Kidney tubule cell (primary cell): ENCODE data around the gene ATF6.
"Not testable (repeated sequence)": the region's sequence is repeated elsewhere in the genome, so short reads cannot be mapped to it uniquely, and the experiment has no call there.

Source experiments
- DNase-seq: peaks from one replicate; pipeline ENCODE4 v3.0.0-alpha.2; 2018; ENCODE audit warnings: low spot score

Gene ATF6

DNA sequence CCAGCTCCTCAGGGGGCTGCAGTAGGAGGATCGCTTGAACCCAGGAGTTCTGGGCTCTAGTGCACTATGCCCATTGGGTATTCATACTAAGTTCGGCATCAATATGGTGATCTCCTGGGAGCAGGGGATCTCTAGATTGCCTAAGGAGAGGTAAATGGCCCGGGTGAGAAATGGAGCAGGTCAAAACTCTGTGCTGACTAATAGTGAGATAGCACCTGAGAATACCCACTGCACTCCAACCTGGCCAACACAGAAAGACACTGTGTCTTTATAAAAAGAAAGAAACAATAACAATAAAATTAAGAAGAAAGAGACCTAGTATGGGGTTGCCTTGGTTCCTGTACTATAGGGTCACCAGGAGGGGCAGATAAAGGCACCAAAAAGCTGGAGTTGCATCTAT lies 30.3 kb upstream of the ATF6 start:
- DNase-seq = no peak

DNA sequence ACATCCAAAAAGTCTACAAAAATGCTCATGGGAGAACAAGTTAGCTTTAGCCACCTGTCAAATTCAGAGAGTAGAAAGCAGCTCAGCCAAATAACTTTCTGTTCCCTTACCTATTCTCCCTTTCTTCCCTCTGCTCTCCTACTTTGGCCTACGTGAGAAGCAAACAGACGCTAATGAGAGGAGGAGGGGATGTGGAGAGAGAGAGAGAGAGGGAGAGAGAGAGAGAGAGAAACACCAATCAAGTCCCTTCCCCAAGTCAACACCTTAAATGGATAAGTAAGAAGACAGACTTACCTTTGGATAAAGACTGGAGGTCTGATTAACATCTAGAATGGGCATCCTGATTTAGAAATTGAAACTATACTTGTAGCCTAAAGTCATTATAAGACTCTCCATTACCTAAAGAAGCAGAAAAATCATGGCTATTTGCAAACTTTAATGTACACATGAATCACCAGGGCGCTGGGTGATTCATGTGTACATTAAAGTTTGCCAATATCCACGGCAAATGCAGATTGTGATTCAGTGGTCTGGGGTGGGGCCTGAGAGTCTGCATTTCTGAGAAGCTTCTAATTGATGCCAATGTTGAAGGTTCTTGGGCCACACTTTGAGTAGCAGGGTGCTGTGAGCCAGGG lies 29.7 kb upstream of the ATF6 start:
- DNase-seq = no peak

DNA sequence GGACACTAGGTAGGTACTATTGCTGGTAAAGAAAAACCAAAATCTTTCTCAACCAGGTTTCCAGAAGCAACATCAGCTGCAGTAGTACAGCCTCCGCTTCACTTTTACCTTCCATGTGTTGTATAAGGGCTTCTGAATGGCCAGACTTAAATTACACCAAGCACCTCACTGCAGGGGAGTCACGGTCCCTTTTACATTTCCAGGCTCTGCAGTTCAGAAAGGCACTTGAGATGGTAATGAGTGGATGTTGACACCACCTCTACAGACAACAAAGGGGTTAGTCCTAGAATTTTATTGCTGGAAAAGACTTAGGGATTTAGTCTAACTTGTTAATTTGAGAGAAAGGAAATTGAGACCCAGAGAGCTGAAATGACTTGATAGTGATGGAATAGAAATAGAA lies 28.5 kb upstream of the ATF6 start:
- no peak for DNase-seq

- DNase-seq = peak; percentile 80
Observed at GRCh38 chr1:161738627-161739287, 27.4 kb upstream of the ATF6 start.

- no peak for DNase-seq
Observed at GRCh38 chr1:161739865-161740566, 26.1 kb upstream of the ATF6 start.

- DNase-seq = no peak
Observed at GRCh38 chr1:161740921-161741320, 25.2 kb upstream of the ATF6 start.

- peak; percentile 74 for DNase-seq
Observed at GRCh38 chr1:161743231-161743630, 22.9 kb upstream of the ATF6 start.

DNA sequence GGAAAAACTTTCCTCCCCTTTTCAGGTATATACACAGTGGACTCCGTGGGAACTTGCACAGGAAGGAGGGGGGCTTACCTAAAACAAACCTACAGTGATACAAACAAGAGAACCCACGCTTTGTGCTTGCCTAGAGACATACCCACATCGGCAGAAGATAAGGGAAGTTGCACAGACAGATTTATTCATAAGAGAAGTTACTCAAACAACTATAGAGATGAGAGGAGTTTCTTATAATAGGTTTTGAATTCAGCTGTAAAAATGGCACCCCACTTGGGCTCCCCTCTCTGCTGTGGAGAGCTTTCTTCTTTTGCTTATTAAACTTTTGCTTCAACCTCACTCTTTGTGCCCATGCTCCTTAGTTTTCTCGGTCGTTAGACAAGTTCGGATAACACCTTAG lies 18.3 kb upstream of the ATF6 start:
- DNase-seq = no peak

DNA sequence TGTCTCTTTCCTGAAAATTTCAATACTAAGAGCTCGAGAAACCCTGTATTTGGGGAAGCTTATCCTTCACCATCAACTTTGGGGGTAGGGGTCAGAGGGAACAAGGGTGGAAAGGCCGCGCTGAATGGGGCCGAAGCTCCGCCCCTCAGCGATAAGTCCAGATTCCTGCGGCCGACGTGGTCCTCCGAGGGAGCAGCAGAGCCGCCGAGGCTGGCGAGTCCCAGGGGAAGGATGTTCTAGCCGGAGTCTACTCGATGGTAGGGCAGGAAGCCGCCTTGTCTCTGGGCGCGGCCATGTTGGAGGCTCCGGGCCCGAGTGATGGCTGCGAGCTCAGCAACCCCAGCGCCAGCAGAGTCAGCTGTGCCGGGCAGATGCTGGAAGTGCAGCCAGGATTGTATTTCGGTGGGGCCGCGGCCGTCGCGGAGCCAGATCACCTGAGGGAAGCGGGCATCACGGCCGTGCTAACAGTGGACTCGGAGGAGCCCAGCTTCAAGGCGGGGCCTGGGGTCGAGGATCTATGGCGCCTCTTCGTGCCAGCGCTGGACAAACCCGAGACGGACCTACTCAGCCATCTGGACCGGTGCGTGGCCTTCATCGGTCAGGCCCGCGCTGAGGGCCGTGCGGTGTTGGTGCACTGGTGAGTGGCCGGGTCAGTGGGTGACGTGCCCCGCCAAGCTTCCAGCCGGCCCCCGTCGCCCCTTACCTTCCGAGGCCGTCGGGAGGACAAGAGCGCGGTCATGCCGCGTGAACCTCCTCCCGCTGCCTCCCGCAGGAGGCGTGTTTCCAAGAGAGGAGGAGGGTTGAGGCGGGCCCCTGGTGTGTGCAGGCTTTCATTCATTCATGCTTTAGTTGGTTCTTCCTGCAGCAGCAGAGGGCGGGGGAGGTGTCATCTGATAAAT lies 16.4 kb upstream of the ATF6 start, which contains the start of gene DUSP12:
DUSP12 (plus strand) TSS at position 278 of the 899 bp plus-strand sequence; CDS start at position 294, 16 bp downstream.
- peak; percentile 97 for DNase-seq

- DNase-seq = peak; percentile 39
Observed at GRCh38 chr1:161763522-161764098, 2.5 kb upstream of the ATF6 start.

GRCh38 chr1:161768461-161768860 lies 2.3 kb downstream of the ATF6 start:
- no peak for DNase-seq

- no peak for DNase-seq
Observed at GRCh38 chr1:161768986-161769672, 3.0 kb downstream of the ATF6 start.

DNA sequence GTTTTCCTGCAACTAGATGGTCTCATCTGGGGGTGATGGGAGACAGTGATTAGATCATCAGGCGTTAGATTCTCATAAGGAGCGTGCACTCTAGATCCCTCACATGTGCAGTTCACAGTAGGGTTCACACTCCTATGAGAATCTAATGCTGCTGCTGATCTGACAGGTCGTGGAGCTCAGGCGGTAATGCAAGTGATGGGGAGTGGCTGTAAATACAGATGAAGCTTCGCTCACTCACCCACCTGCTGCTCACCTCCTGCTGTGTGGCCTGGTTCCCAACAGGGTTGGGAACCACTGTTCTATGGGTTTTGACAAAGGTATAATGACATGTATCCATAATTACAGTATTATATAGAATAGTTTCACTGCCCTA lies 3.5 kb downstream of the ATF6 start:
- not testable (repeated sequence) for DNase-seq

GRCh38 chr1:161770250-161770649 lies 4.1 kb downstream of the ATF6 start:
- DNase-seq = no peak

DNA sequence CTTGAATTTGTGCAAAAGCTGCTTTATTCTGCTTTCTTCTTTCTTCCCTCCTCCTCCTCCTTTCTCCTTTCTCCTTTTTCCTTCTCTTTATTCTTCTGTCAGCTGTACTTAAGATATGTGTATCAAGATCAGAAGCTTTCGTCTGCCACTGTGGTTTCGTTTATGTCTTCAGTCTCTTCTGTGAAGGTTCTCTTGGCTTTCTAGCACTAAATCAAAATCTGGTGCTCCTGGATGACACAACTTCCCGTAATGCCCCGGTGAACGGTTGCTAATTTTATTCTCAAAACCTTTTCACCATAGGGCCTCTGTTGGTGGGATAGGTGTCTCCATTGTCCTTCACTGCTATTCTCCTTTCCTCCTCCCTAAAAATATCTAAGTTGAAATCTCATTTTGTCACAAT lies 5.0 kb downstream of the ATF6 start:
- no peak for DNase-seq

- no peak for DNase-seq
Observed at GRCh38 chr1:161771973-161772372, 5.9 kb downstream of the ATF6 start.

GRCh38 chr1:161772397-161772796 lies 6.3 kb downstream of the ATF6 start:
- no peak for DNase-seq

DNA sequence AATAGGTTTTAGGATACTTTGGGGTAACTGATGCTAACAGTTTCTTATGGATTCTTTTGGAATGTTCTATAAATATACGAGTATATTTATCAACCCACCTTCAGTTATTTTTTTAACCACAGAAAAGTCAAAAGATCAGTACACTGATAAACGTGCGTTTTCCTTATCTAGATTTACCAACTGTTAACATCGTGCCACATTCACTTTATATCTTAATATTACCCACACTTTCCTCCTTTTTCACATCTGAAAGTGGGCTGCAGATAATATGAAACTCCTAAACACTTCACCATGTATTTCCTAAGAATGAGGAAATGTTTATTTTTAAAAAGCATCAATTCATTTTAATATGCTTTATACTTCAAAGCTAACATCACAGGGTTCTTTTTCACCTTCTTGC lies 7.7 kb downstream of the ATF6 start:
- DNase-seq = no peak

- no peak for DNase-seq
Observed at GRCh38 chr1:161777261-161777660, 11.1 kb downstream of the ATF6 start.

DNA sequence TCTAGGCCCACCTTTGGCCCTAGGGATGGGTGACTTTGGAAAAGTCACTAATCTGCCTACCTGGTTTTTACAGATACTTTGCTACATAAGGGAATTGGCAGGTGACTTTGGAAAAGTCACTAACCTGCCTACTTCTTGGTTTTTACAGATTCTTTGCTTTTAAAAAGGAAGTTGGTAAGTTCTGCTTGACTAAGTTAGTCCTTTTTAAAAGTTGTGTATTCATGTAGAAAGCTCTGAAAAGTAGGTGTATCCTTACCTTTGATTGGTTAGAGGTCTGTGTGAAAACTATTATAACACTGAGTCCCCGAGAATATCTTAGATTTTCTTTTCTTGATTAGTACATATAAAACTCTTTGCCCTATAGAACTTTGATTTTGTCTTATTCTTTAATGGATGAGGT lies 12.4 kb downstream of the ATF6 start:
- DNase-seq = no peak

DNA sequence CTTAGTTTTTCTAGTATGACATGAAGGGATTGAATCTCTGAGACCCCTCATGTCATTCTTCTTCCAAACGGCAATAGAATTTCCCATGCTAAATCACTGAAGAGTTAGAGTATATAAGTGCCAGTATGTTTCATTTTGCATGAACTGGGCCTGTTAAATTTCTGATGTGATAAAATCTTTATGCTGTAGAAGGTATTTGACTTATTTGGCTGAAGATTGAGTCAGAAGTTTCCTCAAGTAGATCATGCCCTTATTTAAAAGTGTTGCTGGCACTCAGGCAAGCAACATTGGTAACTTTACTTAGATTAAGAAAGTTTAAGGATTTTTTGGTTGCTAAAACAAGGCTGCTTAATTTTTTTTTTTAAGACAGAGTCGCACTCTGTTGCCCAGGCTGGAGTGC lies 13.3 kb downstream of the ATF6 start:
- no peak for DNase-seq
